ENCODE data around the gene ERBB4.
A peak's percentile ranks its signal among the peaks of the same experiment; 100 is the strongest.
"Not testable (repeated sequence)": the region's sequence is repeated elsewhere in the genome, so short reads cannot be mapped to it uniquely, and the experiment has no call there.

The ERBB4 gene

DNA sequence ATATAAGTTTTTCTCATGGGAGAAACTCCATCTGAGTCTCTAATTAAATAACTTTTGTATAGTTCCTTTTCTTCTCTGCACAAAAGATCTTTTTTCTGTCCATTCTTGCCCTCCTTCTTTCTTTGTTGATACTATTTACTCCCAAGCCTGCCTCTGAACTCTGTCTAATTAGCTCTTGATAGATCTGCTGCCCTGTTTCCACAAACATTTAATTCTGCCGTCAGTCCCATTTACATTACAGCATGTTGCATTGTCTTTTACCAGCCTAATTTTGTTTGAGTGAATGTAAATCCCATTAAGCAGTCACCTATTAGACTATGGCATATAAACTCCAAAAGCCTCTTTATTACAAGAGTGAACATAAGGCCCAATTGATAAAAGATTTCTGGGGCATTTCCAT, 254.4 kb downstream of the ERBB4 start:
- DNase-seq, result no peak

DNA sequence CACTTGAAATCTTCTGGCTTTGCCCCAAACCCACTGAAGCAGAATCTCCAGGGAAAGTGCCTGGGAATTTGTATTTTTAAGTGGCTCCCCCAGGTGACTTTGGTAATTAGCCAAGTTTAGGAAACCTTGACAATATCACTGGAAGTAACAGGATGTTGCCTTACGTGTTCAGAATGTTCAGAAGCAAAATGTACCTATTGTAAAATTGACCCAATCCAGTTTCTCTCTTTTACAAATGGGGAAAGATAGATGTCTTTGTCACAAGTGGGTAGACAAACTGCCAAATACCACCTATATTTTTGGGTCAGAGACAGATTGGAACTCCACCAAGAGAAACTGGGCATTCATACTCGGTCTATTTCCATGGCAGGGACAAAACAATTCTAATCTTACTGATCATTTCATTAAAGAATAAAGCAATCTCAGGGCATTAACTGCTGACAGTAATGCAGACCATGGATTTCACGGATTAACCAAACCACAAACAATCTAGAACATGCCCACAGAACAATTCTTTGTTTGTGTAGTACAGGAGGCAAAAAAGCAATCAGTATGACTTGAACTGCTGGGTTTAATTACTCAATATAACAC, 255.8 kb downstream of the ERBB4 start:
- DNase-seq, result no peak

DNA sequence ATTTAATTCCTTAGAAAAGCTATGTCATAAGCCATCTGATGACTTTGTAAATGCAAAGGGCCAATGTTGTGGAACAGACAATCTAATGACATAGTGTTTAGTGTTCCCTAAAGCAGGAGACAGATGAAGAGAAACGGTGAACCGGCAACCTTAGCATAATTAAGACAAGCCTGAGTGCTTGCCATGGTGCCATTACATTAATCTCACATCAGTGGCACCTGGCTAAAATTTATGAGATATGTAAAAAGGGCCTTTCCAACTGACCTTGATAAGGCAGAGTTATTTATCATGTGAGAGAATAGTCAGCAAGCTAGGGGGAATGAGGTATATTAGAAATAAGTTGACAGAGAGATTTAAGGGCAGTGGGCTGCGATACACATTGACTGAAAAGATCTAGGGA, 261.8 kb downstream of the ERBB4 start:
- no peak for DNase-seq

DNA sequence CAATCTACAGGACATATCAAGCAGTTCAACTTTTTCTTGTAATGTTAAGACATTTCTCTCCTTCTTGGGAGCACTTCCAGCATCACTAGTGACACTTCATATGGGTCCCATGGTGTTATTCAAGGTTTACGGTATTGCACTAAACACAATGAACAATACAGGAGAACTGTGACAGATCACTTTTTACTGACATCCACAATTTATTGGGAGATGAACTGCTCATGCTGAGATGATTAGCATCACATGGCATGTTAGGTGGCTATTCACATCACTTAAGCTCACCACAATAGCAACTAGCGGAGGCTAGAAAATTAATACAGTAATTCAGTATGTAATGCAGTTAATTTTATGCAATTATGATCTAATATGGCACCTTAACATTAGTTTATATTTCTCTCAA, 264.4 kb downstream of the ERBB4 start:
- no peak for DNase-seq

DNA sequence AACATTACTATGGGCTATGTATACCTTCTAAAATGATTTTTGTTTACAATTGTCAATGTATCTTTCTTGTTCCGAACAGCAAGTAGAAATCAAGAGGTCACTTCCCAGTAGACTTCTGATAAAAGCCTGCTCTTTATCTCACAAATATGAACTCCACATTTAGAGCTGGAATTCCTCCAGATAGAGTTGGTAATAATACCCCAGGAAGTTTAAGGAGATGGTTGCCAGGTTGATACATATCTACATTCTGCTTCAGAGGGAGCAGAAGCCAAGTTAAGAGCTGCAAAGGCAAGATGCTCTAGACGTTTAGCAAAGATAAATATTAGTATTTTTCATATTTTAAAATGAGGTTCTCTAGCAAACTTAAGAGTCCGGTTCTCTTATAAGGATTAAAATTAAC, 267.0 kb downstream of the ERBB4 start:
- no peak for DNase-seq

DNA sequence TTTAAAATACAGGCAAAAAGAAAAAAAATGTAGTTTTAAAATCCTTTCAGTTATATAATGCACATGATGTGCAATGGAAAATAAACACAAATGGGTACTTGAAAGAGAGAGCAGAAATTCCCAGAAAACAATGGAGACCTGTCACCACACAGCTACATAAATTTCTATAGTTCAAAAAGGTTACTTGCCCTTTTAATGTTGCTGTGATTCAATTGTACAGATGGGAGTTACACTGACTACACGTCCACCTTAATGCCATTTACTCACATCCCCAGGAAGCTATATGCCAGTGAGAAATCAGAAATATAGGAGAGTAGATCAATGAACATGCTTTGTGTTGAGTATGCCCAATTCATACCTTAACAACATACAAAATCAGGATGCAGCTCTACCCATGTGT, 269.6 kb downstream of the ERBB4 start:
- DNase-seq, result no peak

DNA sequence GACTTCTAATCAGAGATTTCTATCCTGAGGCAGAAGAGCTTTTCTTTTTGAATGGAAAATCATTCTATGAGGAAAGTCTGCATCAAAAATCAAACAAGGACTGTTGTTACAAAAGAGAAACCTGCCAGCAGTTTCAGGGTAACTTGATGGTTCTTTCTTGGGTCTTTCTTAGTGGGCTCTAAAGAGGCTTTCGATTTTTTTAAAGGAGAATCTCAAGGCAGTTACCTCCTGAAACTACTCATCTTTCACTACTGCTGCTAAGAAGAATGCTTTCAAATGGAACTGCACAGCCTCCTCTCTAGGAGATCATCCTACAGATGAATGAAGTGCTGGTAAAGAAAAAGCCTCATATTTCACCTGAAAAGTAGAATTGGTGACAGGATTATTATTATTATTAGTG, 272.3 kb downstream of the ERBB4 start:
- DNase-seq, result no peak

DNA sequence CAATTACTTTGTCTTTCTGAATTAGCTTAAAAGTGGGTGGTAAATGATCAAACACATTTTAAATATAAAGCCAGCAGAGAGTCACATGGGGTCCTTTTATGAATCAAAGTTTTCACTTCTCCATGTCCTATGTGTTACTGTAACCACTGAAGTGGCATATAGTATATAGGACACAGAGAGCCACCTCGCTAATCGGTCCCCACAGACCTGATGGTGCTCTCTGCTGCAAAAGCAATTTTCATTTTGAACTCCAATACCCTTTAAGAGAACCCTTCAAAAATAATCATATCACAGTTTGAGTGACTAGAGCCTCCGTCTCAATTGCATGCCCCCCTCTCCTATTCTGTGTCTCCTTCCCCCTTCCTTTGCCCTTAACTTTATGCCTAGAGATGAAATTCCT, 272.8 kb downstream of the ERBB4 start:
- DNase-seq, result no peak

DNA sequence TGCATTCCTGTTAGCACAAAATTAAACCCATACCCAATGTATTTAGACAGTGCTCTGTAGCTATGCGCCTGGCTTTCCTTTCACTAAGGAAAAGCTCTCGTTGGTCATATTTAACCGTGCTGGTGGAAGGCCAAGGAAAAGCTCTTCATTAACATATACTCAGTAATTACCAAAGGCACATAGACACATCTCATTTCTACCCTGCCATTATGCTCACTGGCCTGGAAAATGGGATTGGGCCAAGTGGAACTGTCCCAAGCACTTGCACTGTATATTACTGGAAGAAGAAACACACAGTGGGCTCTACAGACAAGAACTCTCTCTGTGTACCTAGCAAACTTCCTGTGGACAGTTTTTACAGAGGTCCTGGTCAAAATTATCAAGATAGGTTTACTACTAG, 274.4 kb downstream of the ERBB4 start:
- no peak for DNase-seq

DNA sequence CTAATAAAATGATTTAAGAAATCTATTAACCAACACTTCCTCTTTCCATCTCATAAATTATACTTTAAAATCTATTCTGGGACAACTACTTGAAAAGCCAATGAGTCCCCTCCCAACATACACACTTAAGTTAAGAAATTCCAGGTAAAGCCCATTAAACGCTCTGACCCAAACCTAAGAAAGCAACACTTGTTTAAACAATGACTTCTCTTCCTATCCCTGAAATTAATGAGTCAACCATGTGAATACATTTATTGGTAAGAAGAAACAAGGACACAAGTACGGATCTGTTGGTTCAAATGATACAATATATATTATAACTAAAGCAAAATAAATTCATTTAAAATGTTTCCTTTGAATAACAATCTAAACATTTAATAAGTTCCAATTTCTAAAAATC, 279.4 kb downstream of the ERBB4 start:
- DNase-seq, result no peak

DNA sequence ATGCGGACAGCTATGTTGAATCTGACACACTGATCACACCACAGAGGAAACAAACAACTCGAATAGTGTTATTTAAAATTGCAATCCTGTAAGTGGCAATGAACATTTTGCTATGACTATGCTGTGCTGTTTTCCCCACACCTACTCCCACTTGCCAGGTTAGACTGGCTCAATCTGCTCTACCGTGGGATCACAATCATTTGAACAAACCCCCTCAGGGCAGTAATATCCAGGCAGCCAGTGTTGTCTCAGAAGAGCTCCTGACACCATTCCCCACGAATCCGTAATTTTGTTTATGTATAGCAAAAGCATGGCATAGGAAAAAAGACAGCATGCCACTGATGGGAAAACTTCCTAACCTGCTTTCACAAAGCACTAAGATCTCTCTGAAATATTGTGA, 284.3 kb downstream of the ERBB4 start:
- no peak for DNase-seq

DNA sequence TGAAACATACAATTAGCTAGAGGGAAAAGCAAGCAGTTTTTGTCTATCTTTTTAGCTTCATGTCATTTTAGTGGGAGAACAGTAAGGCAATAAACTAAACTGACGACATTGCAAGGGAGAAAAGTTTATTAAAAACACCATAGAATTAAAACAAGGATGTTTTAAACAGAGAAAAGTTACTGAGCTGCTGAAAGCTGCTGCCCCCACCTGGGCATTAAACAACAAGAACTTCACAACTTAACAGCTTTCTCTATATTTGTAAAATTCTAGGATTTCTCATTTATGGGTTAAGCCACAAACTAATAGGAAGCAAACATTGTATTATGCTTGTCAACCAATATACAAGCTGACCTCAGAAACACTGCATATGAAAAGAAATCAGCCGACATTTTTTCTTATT, 289.2 kb downstream of the ERBB4 start:
- DNase-seq, result no peak

DNA sequence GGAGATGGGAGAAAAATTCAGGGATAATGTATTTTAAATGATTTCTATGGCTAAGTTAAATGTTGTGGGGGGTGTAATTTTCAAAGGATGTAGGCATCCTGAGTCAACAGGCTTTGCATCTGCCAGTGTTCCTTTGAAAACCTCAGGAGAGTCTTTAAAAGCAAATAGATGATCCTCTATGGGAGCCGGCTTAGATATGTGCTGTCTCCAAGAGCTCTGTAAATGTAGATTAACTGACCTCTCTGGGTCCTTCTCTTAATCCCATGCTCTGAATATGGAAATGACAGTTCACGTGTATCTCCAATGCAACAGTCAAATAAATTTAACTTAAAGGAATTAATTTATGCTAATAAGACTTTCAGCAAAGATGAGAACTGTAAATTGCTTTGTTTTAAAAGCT, 292.7 kb downstream of the ERBB4 start:
- DNase-seq, result no peak

DNA sequence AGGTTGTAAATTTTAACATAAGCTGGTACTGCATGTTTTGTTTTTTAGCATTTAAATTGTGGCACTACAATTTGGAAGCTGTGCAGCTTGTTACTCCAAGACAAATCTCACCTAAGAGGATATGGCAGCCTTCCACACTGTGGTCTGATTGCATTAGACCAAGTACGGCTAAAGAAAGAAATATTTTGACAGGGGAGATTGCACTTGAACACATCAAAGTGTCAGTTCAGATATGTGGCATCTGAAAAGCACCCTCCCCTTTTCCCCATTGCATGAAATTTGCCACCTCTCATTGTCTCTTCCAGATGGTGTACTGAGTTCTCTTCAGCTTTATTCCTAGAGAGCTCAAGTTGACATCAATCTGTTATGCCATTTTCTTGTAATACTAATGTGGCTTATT, 295.9 kb downstream of the ERBB4 start:
- DNase-seq, result no peak

DNA sequence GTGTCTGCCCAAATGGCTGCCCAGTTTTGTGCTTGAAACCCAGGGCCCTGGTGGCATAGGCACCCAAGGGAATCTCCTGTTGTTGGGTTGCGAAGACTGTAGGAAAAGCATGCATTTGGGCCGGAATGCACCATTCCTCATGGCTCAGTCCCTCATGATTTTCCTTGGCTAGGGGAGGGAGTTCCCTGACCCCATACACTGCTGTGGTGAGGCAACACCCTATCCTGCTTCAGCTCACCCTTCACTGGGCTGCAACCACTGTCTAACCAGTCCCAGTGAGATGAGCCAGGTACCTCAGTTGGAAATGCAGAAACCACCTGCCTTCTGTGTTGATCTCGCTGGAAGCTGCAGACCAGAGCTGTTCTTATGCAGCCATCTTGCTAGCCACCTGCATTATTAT, 300.4 kb downstream of the ERBB4 start:
- DNase-seq, result not testable (repeated sequence)

DNA sequence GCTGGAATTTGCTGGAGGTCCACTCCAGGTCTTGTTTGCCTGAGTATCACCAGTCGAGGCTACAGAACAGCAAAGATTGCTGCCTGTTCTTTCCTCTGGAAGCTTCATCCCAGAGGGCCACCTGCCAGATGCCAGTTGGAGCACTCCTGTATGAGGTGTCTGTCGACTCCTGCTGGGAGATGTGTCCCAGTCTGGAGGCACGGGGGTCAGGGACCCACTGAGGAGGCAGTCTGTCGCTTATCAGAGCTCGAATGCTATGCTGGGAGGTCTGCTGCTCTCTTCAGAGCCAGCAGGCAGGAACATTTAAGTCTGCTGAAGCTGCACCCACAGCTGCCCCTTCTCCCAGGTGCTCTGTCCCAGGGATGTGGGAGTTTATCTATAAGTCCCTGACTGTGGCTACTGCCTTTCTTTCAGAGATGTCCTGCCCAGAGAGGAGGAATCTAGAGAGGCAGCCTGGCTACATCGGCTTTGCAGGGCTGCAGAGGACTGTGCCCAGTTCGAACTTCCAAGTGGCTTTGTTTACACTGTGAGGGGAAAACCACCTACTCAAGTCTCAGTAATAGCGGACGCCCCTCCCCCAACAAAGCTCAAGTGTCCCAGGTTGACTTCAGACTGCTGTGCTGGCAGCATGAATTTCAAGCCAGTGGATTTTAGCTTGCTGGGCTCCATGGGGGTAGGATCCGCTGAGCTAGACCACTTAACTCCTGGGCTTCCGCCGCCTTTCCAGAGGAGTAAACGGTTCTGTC, 301.1 kb downstream of the ERBB4 start:
- DNase-seq, result no peak

DNA sequence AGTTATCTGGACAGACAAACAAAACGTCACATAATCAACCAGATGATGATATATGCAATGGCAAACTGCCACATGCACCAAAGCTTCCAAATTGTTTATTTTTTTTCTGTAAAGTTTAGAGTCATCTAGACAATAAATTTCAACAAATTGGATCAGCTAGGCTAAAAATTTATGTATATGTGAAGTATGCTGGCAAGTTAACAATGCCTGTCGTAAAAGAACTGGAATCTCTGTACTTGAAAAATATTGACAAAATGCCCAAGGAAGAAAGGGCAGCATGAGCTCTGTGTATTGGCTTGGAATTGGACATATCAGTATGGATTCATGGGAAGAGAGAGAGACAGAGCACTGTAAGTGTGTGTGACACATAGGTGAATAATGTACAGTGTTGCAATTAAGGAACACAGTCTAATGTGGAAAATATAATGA, 309.8 kb downstream of the ERBB4 start:
- DNase-seq, result peak in 1 of 2 experiments; percentile 4

DNA sequence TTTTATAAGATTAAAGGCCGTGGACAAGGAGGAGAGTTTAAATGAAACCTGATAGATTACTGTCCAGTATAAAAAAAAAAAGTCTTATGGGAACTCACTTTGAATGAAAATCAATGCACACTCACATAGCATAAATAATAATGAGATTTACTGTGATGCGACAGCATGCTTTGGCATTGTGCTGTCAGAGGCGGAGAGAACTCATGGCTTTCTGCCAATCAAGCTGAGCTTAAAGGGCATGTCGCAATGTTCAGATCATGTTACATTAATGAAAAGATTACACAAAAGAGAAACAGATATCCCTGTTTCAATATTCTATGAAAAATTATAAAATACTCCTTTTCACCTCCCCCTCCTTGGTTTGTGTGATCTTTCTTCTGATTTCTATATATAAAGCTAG, 310.8 kb downstream of the ERBB4 start:
- DNase-seq, result peak; percentile 82

DNA sequence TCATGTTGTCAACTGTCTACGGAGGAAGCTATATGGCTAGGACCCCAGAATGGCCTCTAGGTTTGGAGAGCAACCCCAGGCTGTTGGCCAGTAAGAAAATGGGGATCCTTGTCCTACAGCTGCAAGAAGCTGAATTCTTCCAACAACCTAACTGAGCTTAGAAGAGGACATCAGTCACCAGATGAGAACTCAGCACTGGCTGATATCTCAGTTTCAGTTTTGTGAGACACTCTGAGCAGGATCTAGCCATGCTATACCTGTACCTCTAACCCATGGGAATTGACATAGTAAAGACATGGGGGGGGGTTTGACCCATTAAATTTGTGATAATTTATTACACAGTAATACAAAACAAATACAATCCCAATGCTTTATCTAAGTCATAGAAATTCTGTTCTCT, 312.5 kb downstream of the ERBB4 start:
- no peak for DNase-seq

DNA sequence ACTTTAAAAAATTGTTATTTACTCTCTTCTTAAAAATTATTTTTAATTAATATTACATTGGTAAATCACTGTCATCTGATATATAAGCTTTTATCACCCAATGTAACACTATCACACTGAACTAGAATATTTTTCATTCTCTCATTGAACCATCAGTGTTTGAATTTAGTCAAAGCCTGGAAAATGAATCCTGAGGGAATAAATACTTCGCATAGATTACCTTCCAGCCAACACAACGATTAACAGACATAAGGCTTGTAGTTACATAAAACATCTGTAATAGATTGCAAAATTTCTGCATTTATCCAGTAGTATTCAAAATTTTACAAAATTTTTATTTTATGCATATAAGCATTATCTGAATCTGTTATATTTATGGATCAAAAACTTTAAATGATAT, 314.9 kb downstream of the ERBB4 start:
- DNase-seq, result no peak

DNA sequence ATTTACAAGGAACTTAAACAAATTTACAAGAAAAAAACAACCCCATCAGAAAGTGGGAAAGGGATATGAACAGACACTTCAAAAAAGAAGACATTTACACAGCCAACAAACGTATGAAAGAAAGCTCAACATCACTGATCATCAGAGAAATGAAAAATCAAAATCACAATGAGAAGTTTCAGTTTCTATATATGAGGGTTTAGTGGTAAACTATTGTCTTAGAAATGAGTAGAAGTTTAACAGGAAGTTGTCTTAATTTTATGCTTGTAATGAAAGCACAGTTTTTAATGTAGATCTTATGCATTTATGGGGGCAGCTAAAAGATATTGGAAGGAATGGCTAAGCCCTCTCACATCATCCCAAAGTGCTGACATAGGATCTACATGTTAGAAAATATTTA, 325.4 kb downstream of the ERBB4 start:
- DNase-seq, result no peak

DNA sequence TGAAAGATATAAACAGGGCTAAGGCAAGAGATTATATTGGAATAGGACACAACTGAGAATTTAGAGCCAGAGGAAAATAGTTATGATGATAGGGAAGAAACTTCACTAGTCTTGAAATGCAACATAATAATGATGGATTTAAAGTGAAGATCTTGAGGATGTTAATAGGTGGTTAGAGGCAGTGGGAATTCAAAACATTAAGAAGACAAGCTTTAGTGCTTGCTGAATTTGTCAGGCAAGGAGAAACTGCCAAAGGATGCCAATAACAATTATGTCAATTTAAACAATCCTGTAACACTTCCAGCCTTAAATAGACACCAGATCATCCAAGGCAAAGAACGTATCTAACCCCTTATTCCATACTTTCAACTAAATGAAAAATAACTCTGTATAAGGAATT, 330.1 kb downstream of the ERBB4 start:
- DNase-seq, result no peak

DNA sequence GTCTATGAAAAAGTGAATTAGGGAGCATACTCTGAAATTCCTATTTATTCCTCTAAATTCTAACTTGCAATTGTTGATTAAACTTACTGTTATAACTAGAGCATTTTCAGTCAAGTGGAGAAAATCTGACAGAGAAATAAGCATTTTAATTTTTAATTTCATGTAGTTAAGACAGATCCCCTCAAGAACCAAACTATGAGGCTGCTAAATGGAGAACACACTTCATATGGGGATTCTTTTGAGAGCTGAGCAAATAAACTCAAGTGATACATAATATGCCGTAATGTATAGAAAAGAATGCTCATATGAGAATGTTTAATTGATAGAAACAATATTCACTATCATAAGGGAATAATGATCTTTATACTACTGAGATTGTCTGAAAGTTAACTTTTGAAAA, 340.8 kb downstream of the ERBB4 start:
- DNase-seq, result no peak

DNA sequence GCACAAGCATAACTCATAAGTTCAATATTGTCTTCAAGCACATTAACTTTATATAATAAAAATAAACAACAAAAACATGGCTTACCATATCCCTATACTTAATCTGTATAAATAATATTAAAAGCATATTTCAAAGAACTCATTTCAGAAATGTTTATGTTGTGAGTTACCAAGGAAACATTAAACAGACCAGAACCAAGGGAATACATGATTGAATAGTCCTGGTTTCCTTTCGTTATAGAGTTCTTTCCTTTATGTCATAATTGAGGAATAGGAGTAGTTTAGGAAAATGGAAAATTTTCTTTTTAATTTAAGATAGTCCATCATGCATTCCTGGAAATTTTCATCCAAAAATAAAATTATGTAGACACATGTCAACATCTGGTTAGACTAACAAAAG, 343.0 kb downstream of the ERBB4 start:
- no peak for DNase-seq

DNA sequence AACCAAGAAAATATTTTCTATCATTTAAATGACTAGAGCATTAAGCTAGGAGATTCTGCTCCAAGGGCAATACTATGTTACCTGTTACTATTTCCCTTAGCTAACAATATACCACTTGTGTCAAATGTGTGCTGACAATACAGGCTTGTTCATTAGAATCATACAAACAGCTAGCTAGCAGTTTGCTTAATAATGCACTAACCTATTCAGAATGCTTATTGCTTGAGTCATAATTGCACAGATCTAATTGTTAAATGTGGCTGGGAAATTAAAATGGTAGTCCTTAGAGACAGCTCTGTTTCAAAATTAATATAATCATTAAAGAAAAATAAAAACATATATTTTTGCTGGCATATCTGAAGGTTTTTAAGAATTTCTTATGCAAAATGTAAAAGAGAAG, 344.2 kb downstream of the ERBB4 start:
- DNase-seq, result no peak
